Dermis microvascular lymphatic vessel endothelial cell (primary cell): ENCODE results near the gene OCRL. TPM values are rescaled to one million over a fixed set of nuclear protein-coding genes. Genes with fewer than 3 reads are reported as not detected.

Source experiments
- DNase-seq, 2 donors: peaks; one replicate each; pipeline versions ENCODE4 v3.0.0 to v3.0.0-alpha.2; 2010; ENCODE audit warnings: low read depth in 2 of 2
- total RNA-seq: library from RNA; depleted of rRNA; stranded (reverse); fragments of >200 nt; gene quantifications from 2 replicates; pipeline ENCODE4 v1.2.1, GENCODE V29; 2014

The OCRL gene
- total RNA-seq, 1 donor from 2014 or later, result 10.1 TPM

- no peak for DNase-seq
Measured at GRCh38 chrX:129632443-129632842, 92.4 kb downstream of the OCRL start.

GRCh38 chrX:129634541-129634940 is 94.5 kb downstream of the OCRL start:
- peak in 1 of 2 donors; percentile 36 for DNase-seq

- no peak for DNase-seq
Measured at GRCh38 chrX:129636175-129636681, 96.2 kb downstream of the OCRL start.

- DNase-seq, result peak; percentile 25 to 60
Measured at GRCh38 chrX:129637217-129638109, 97.4 kb downstream of the OCRL start.

- DNase-seq, result no peak
Measured at GRCh38 chrX:129638917-129639316, 98.9 kb downstream of the OCRL start.

- DNase-seq, result no peak
Measured at GRCh38 chrX:129640737-129641136, 100.7 kb downstream of the OCRL start.

- no peak for DNase-seq
Measured at GRCh38 chrX:129641469-129641868, 101.4 kb downstream of the OCRL start.

- no peak for DNase-seq
Measured at GRCh38 chrX:129641941-129642340, 101.9 kb downstream of the OCRL start.

Other genes starting within 250 kb of the OCRL start
- 16.4 and 21.7 TPM in 2 replicates for gene SMARCA1, start 16.8 kb upstream of the OCRL start, total RNA-seq
- 13.9 and 19.3 TPM in 2 replicates for gene APLN, start 114.7 kb downstream of the OCRL start, total RNA-seq
- not detected in 2 replicates for gene XPNPEP2, start 198.7 kb downstream of the OCRL start, total RNA-seq
- not detected in 2 replicates for gene SASH3, start 239.7 kb downstream of the OCRL start, total RNA-seq